Spleen (tissue), 11 donors: ENCODE results near the gene PINLYP. TPM values are rescaled to one million over a fixed set of nuclear protein-coding genes. Genes with fewer than 3 reads are reported as not detected.
A peak's percentile ranks its signal among the peaks of the same experiment; 100 is the strongest.

ENCODE experiments used
- DNase-seq: peaks from one replicate; pipeline ENCODE4 v3.0.0-alpha.2; 2020
- H3K27ac ChIP-seq, 8 donors: fragments of 200-600 bp; sonication (generic) in 7 of 8; 1 replicate in 4 of 8; 2 replicates in 4 of 8; pipeline versions ENCODE4 v1.5.0 to v1.8.0; 2016 to 2021; ENCODE audit warnings: inconsistent platforms in 4 of 8, mild to moderate bottlenecking in 4 of 8, moderate library complexity in 1 of 8
- H3K27me3 ChIP-seq, 7 donors: fragments of 200-600 bp; sonication (generic) in 6 of 7; replicated peaks in 1 of 7; 1 replicate in 4 of 7; 2 replicates in 3 of 7; pipeline versions ENCODE4 v1.5.0 to v1.8.0; 2016 to 2021; ENCODE audit warnings: inconsistent platforms in 3 of 7, mild to moderate bottlenecking in 1 of 7
- H3K36me3 ChIP-seq, 6 donors: fragments of 200-600 bp; sonication (generic) in 5 of 6; 1 replicate in 4 of 6; 2 replicates in 2 of 6; pipeline versions ENCODE4 v1.5.0 to v1.8.0; 2016 to 2021; ENCODE audit warnings: inconsistent platforms in 2 of 6
- H3K4me1 ChIP-seq, 6 donors: fragments of 200-600 bp; sonication (generic) in 5 of 6; 1 replicate in 3 of 6; 2 replicates in 3 of 6; pipeline versions ENCODE4 v1.5.0 to v1.8.0; 2016 to 2021; ENCODE audit warnings: inconsistent platforms in 3 of 6
- H3K4me3 ChIP-seq, 8 donors: fragments of 200-600 bp; sonication (generic) in 7 of 8; 1 replicate in 4 of 8; 2 replicates in 4 of 8; pipeline versions ENCODE4 v1.5.0 to v1.8.0; 2016 to 2021; ENCODE audit warnings: inconsistent platforms in 4 of 8, mild to moderate bottlenecking in 4 of 8, moderate library complexity in 2 of 8
- H3K9me3 ChIP-seq, 8 donors: fragments of 200-600 bp; sonication (generic) in 7 of 8; 1 replicate in 4 of 8; 2 replicates in 4 of 8; pipeline versions ENCODE4 v1.5.0 to v1.8.0; 2016 to 2021; ENCODE audit warnings: inconsistent platforms in 4 of 8
- POLR2A ChIP-seq, 3 donors: fragments of 450-650 bp; IDR thresholded peaks; one replicate each; pipeline ENCODE4 v1.5.1; 2017; ENCODE audit warnings: antibody characterized with exemption in 3 of 3, mild to moderate bottlenecking in 1 of 3
- POLR2AphosphoS5 ChIP-seq, 3 donors: sonication (generic); formaldehyde crosslinking; IDR thresholded peaks; one replicate each; pipeline ENCODE4 v1.5.1; 2017; ENCODE audit warnings: antibody characterized with exemption in 3 of 3
- WGBS, 5 donors: extraction: QIAGEN DNeasy Blood & Tissue Kit in 3 of 5; methylation state at CpG; one replicate each; pipeline versions ENCODE4 v1.1.5 to v1.1.7; 2013 to 2018; 5-methylcytosine and 5-hydroxymethylcytosine counted together
- intact Hi-C: fragments of 100-400 bp; cut with DNase I; formaldehyde crosslinking; loops from one replicate; pipeline ENCODE4 v1.15.0; 2023; ENCODE audit warnings: low total_unique reads
- polyA plus RNA-seq, 3 donors: library from polyadenylated mRNA; stranded (reverse); fragments of 200-250 nt; gene quantifications; one replicate each; pipeline ENCODE4 v1.2.1, GENCODE V29; 2013
- total RNA-seq, 7 donors: library from RNA; depleted of rRNA in 3 of 7; stranded (reverse); fragments of >200 nt in 3 of 7; fragmentation: NEBNext Ultra II Directional in 4 of 7; extraction: Animal tissue kit (Norgen Biotek cat#: 25700) in 4 of 7; gene quantifications; one replicate each; pipeline versions ENCODE4 v1.1.0 to v1.2.1, GENCODE V29; 2016 to 2021
- TF ChIP-seq, protein P1 (sequence below), 11 experiments: fragments of 200-600 bp in 7 of 11; fragments of 450-650 bp in 4 of 11; sonication (generic) in 4 of 11; IDR thresholded peaks in 8 of 11; conservative IDR thresholded peaks in 3 of 11; 1 replicate in 7 of 11; 2 replicates in 4 of 11; pipeline versions ENCODE4 v1.4.0 to v1.8.0; 2016 to 2021; ENCODE audit warnings: antibody characterized with exemption in 11 of 11, inconsistent platforms in 4 of 11, mild to moderate bottlenecking in 1 of 11
- donor health status: healthy with polysubstance abuse.
- donor health status: DM: no; HTN: no; CAD: no; lungs with moderate emphysema.
- donor health status: DM: no; HTN: no; CAD: no.
- donor health status: Bipolar disorder and iron deficiency.
- donor health status: healthy.
- donor health status: DM: no; HTN: no; CAD: no.
- donor health status: DM: yes; HTN: yes; CAD: no.

PINLYP gene
- total and polyA plus RNA-seq, 10 donors, result 2.0 to 10.5 (median 5.1) TPM

DNA sequence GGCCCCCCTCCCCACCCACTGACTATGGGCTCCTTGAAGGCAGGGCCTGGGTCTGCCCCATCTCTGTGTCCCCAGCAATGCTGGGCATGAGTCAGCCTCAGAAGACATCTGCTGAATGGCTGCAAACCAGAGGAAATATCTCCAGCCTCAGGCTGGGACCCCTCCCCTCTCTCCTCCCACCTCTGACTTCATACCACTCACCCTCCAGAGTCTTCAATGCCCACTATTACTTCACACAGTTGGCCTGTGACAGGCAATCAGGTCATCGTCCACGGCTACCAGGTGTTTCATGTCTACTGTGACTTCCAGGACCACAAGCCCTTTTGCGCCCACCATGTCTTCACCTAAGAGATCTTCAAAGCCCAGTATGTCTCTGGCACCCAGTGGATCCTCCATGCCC, 36.2 kb downstream of the PINLYP start, which contains the start of gene SRRM5:
TSS of gene SRRM5 (plus strand) at position 301 of the 400 bp plus-strand sequence. CDS start at position 335, 34 bp downstream.
- TF ChIP-seq, protein P1, sequence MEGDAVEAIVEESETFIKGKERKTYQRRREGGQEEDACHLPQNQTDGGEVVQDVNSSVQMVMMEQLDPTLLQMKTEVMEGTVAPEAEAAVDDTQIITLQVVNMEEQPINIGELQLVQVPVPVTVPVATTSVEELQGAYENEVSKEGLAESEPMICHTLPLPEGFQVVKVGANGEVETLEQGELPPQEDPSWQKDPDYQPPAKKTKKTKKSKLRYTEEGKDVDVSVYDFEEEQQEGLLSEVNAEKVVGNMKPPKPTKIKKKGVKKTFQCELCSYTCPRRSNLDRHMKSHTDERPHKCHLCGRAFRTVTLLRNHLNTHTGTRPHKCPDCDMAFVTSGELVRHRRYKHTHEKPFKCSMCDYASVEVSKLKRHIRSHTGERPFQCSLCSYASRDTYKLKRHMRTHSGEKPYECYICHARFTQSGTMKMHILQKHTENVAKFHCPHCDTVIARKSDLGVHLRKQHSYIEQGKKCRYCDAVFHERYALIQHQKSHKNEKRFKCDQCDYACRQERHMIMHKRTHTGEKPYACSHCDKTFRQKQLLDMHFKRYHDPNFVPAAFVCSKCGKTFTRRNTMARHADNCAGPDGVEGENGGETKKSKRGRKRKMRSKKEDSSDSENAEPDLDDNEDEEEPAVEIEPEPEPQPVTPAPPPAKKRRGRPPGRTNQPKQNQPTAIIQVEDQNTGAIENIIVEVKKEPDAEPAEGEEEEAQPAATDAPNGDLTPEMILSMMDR (IDR thresholded peaks at IDR 0.05 in 8 of 11, conservative IDR thresholded peaks at IDR 0.05 in 3 of 11), result no peak
- TF ChIP-seq POLR2AphosphoS5 (IDR thresholded peaks at IDR 0.05) (no peak), POLR2A (IDR thresholded peaks at IDR 0.05) (no peak)
- Histone ChIP-seq H3K4me1 (peaks cover 0 to 31% (median 4%) of the 10 kb centered on the region in 6 donors), H3K36me3 (peaks cover 2 to 68% (median 27%) of the 10 kb centered on the region in 6 donors), H3K27ac (no peak within 1 kb of the TSS), H3K9me3 (no peaks in the 10 kb centered on the region), H3K27me3 (no peaks in the 10 kb centered on the region), H3K4me3 (no peak within 1 kb of the TSS)
- 88 to 100% (median 93%) methylated on average over 3 of the region's 3 CpGs for WGBS, 5 donors
- no peak for DNase-seq
- intact Hi-C loops, result no loop called here

DNA sequence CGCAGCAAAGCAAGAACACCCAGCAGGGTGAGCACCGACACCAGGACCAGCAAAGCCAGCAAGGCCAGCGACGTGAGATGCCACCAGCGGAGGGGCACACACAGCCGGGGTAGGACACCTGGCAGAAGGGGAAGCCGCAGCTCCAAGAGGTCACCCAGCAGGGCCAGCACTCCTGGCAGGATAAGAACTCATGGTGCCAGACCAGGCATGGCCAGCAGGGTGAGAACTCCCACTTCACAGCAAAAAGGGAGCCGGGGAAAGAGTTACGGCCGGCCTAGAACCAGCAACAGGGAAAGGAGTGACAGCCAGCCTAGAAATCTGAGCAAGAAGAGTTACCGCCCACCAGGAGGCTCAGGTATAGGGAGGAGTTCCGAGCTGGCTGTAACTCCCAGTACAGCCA, 36.8 kb downstream of the PINLYP start:
- Histone ChIP-seq H3K36me3 (peaks cover 2 to 62% (median 26%) of the 10 kb centered on the region in 6 donors), H3K9me3 (no peaks in the 10 kb centered on the region), H3K4me1 (peaks cover 0 to 31% (median 4%) of the 10 kb centered on the region in 6 donors), H3K27ac (no peak overlapping the region), H3K27me3 (no peaks in the 10 kb centered on the region), H3K4me3 (no peak overlapping the region)
- DNase-seq, result no peak
- WGBS, 5 donors, result 95 to 97% (median 96%) methylated on average over 9 to 12 of the region's 12 CpGs
- no peak for TF ChIP-seq POLR2AphosphoS5 (IDR thresholded peaks at IDR 0.05)
- no peak for TF ChIP-seq POLR2A (IDR thresholded peaks at IDR 0.05)
- TF ChIP-seq, protein P1 (IDR thresholded peaks at IDR 0.05 in 8 of 11, conservative IDR thresholded peaks at IDR 0.05 in 3 of 11), result no peak
- intact Hi-C loops, result no loop called here

DNA sequence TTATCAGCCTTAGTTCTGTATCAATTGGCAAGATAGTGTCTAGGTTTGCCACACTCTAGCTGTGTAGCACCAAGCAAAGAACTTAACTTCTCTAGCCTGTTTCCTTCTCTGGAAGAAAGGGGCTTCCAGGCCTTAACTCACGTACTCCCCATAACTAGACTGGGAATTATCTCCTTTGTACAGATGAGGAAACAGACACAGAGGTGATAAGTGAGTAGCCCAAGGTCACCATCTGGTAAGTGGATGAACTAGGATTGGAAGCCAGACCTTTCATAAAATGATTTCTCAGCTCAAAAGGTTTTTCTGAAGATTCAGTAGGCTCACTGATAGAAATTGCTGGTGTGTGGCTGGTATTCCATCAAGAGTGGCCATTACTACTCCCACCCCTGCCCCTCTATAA, 40.7 kb downstream of the PINLYP start:
- Histone ChIP-seq H3K4me1 (peaks cover 4 to 52% (median 18%) of the 10 kb centered on the region in 6 donors), H3K27ac (peak overlapping the region in 6 of 8 donors; percentile 4 to 45 (median 32)), H3K27me3 (no peaks in the 10 kb centered on the region), H3K4me3 (no peak overlapping the region), H3K9me3 (no peaks in the 10 kb centered on the region), H3K36me3 (peaks cover 2 to 33% (median 25%) of the 10 kb centered on the region in 6 donors)
- WGBS, 5 donors, result 60 to 94% (median 75%) methylated on average over 1 of the region's 1 CpG
- DNase-seq, result no peak
- intact Hi-C loops, result no loop called here
- TF ChIP-seq POLR2AphosphoS5 (IDR thresholded peaks at IDR 0.05) (no peak), POLR2A (IDR thresholded peaks at IDR 0.05) (no peak)

DNA sequence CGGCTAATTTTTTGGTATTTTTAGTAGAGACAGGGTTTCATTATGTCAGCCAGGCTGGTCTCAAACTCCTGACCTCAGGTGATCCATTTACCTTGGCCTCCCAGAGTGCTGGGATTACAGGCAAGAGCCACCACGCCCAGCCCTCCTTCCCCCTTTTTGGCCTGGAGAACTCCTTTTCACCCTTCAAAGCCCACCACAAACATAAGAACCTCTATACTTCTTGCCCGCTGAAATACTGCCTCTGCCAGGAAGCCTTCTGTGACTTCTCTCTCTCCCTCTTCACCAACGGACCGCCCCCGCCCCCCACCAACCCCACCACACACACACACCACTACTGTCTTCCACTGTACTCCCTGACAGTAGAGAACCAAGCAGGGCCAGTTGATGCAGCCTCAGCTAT, 41.4 kb downstream of the PINLYP start:
- TF ChIP-seq POLR2AphosphoS5 (IDR thresholded peaks at IDR 0.05), result no peak
- no peak for TF ChIP-seq POLR2A (IDR thresholded peaks at IDR 0.05)
- TF ChIP-seq, protein P1 (IDR thresholded peaks at IDR 0.05 in 8 of 11, conservative IDR thresholded peaks at IDR 0.05 in 3 of 11), result no peak
- no peaks in the 10 kb centered on the region for H3K9me3 ChIP-seq
- no peak for DNase-seq
- H3K4me3 ChIP-seq, result no peak overlapping the region
- WGBS, 5 donors, result 85 to 92% (median 89%) methylated on average over 6 of the region's 6 CpGs
- H3K36me3 ChIP-seq, result peaks cover 0 to 27% (median 19%) of the 10 kb centered on the region in 6 donors
- intact Hi-C loops, result no loop called here
- peaks cover 4 to 52% (median 18%) of the 10 kb centered on the region in 6 donors for H3K4me1 ChIP-seq
- H3K27ac ChIP-seq, result peak overlapping the region in 3 of 8 donors; percentile 4 to 33 (median 5)
- no peaks in the 10 kb centered on the region for H3K27me3 ChIP-seq
